Chondrocyte (in vitro differentiated cells): Measurements from ENCODE around the gene CNTRL. TPM values are rescaled to one million over a fixed set of nuclear protein-coding genes. Genes with fewer than 3 reads are reported as not detected.

ENCODE experiments used
- DNase-seq: peaks from one replicate; pipeline ENCODE4 v3.0.0; 2021; ENCODE audit warnings: mixed read lengths, low spot score
- H3K27ac Mint-ChIP-seq: one replicate; pipeline ENCODE4 v1.8.0; 2021; ENCODE audit warnings: mild to moderate bottlenecking, moderate library complexity, mixed read lengths; ENCODE audit not compliant: unreplicated experiment
- H3K27me3 Mint-ChIP-seq: 2 replicates; pipeline ENCODE4 v1.8.0; 2021; ENCODE audit warnings: low read depth, mixed read lengths
- H3K36me3 Mint-ChIP-seq: 2 replicates; pipeline ENCODE4 v1.8.0; 2021; ENCODE audit warnings: low read depth, mixed read lengths
- H3K4me1 Mint-ChIP-seq: 2 replicates; pipeline ENCODE4 v1.8.0; 2021; ENCODE audit warnings: low read depth, mild to moderate bottlenecking, mixed read lengths
- H3K4me3 Mint-ChIP-seq: one replicate; pipeline ENCODE4 v1.8.0; 2021; ENCODE audit warnings: mild to moderate bottlenecking, moderate library complexity, mixed read lengths; ENCODE audit not compliant: unreplicated experiment
- H3K9me3 Mint-ChIP-seq: 2 replicates; pipeline ENCODE4 v1.8.0; 2021; ENCODE audit warnings: low read depth, mixed read lengths
- CTCF ChIP-seq: fragments of 200-600 bp; sonication (generic); IDR thresholded peaks from 2 replicates; pipeline ENCODE4 v1.5.0; 2021; ENCODE audit warnings: antibody characterized with exemption, mild to moderate bottlenecking, moderate library complexity
- total RNA-seq: library from RNA; stranded (reverse); gene quantifications from 3 replicates; pipeline ENCODE4 v1.2.1, GENCODE V29; 2021

CNTRL gene
- total RNA-seq, 1 donor from 2014 or later = 4.9 TPM

- TF ChIP-seq CTCF = no peak
- DNase-seq = no peak
- Mint-ChIP-seq H3K4me1 (no peaks in the 10 kb centered on the region), H3K27me3 (no peaks in the 10 kb centered on the region), H3K36me3 (peaks cover 8% of the 10 kb centered on the region), H3K9me3 (peaks cover 2% of the 10 kb centered on the region), H3K27ac (no peak overlapping the region), H3K4me3 (no peak overlapping the region)
Observed at GRCh38 chr9:121133104-121133816, 58.5 kb downstream of the CNTRL start.

- DNase-seq = no peak
- Mint-ChIP-seq H3K27me3 (no peaks in the 10 kb centered on the region), H3K36me3 (peaks cover 6% of the 10 kb centered on the region), H3K4me1 (no peaks in the 10 kb centered on the region), H3K9me3 (no peaks in the 10 kb centered on the region), H3K27ac (no peak overlapping the region), H3K4me3 (no peak overlapping the region)
- no peak for TF ChIP-seq CTCF
Observed at GRCh38 chr9:121135642-121136041, 60.9 kb downstream of the CNTRL start.

GRCh38 chr9:121138561-121138960, 63.8 kb downstream of the CNTRL start:
- Mint-ChIP-seq H3K27ac (no peak overlapping the region), H3K4me3 (no peak overlapping the region), H3K27me3 (no peaks in the 10 kb centered on the region), H3K36me3 (peaks cover 22% of the 10 kb centered on the region), H3K4me1 (no peaks in the 10 kb centered on the region), H3K9me3 (no peaks in the 10 kb centered on the region)
- DNase-seq = no peak
- no peak for TF ChIP-seq CTCF

- H3K9me3 Mint-ChIP-seq = no peaks in the 10 kb centered on the region
- peaks cover 22% of the 10 kb centered on the region for H3K36me3 Mint-ChIP-seq
- no peaks in the 10 kb centered on the region for H3K27me3 Mint-ChIP-seq
- H3K4me3 Mint-ChIP-seq = no peak overlapping the region
- H3K4me1 Mint-ChIP-seq = no peaks in the 10 kb centered on the region
- TF ChIP-seq CTCF = no peak
- H3K27ac Mint-ChIP-seq = no peak overlapping the region
- DNase-seq = no peak
Observed at GRCh38 chr9:121138973-121139372, 64.2 kb downstream of the CNTRL start.

- H3K27me3 Mint-ChIP-seq = no peaks in the 10 kb centered on the region
- H3K4me1 Mint-ChIP-seq = no peaks in the 10 kb centered on the region
- no peaks in the 10 kb centered on the region for H3K9me3 Mint-ChIP-seq
- no peak for DNase-seq
- peaks cover 34% of the 10 kb centered on the region for H3K36me3 Mint-ChIP-seq
- no peak overlapping the region for H3K4me3 Mint-ChIP-seq
- no peak for TF ChIP-seq CTCF
- H3K27ac Mint-ChIP-seq = no peak overlapping the region
Observed at GRCh38 chr9:121140162-121140561, 65.4 kb downstream of the CNTRL start.
